GM21529 (cell line): Measurements from ENCODE around the gene KIAA1671.

Source experiments
- ATAC-seq: cut with Tn5 transposase; IDR thresholded peaks from one replicate; pipeline ENCODE4 v1.9.1; 2021; ENCODE audit not compliant: unreplicated experiment

Gene KIAA1671

DNA sequence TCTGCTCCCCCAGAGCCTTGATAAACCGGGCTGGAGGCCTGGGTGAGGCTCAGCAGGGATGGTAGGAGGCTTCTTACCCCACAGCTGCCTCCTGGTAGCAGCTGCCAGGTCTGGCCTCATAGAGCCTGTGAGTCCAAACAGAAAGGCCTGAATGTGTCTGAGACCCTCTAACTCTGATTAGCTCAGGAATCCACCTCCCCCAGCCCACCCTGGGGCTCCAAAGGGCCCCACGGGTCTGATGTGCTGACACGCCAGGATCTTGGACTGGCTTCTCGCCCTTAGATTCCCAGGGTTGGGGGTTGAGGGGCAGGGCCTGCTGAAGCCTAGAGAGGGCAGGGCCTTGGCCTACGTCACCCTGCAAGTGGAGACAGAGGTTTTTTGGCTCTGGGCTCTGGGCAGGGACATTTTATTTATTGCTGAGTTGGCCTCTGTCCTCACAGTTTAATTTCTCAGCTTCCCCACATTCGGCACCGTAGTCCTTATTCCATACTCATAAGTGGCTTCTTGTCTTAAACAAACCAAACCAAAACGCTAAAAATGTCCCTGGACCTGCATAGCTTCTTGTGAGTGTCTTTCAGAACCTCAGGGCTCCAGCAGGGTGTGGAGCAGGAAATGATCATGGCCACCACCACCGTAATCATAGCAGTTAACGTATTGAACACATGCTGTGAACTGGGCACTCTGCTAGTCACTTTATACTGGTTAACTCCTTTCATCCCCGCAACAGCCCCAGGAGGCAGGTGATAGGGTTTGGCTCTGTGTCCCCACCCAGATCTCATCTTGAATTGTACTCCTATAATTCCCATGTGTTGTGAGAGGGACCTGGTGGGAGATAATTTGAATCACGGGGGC, 25.1 kb downstream of the KIAA1671 start:
- ATAC-seq = no peak

GRCh38 chr22:24978308-24978707, 25.8 kb downstream of the KIAA1671 start:
- ATAC-seq = no peak

- ATAC-seq = no peak
Measured at GRCh38 chr22:24981066-24981465, 28.6 kb downstream of the KIAA1671 start.

- ATAC-seq = no peak
Measured at GRCh38 chr22:24981656-24982055, 29.1 kb downstream of the KIAA1671 start.

- no peak for ATAC-seq
Measured at GRCh38 chr22:24982301-24983056, 30.0 kb downstream of the KIAA1671 start.

GRCh38 chr22:24983151-24983550, 30.6 kb downstream of the KIAA1671 start:
- ATAC-seq = no peak

GRCh38 chr22:24984122-24984521, 31.6 kb downstream of the KIAA1671 start:
- ATAC-seq = no peak

GRCh38 chr22:24985826-24986214, 33.3 kb downstream of the KIAA1671 start:
- no peak for ATAC-seq

GRCh38 chr22:24986816-24987215, 34.3 kb downstream of the KIAA1671 start:
- no peak for ATAC-seq

- ATAC-seq = no peak
Measured at GRCh38 chr22:24989135-24989534, 36.6 kb downstream of the KIAA1671 start.

DNA sequence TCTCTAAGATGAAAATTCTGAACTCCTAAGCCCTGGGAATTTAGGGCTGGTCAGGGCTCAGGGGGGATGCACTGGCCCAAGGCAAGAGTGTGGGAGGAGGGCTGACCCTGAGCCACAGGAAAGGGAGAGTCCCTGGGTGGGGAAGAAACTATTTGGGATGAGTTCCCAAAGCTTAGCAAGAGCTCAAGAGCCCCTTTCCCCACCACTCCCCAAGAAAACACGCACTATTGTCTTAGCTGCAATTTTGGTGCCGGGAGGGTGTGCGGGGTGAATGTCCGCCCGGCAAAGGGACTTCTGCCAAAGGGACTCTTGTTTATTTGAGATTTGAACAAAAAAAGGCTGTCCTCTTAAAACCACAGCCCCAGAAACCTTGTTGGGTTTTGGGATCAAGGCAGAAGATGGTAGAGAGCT, 37.0 kb downstream of the KIAA1671 start:
- ATAC-seq = no peak

- no peak for ATAC-seq
Measured at GRCh38 chr22:24990344-24990905, 37.9 kb downstream of the KIAA1671 start.

DNA sequence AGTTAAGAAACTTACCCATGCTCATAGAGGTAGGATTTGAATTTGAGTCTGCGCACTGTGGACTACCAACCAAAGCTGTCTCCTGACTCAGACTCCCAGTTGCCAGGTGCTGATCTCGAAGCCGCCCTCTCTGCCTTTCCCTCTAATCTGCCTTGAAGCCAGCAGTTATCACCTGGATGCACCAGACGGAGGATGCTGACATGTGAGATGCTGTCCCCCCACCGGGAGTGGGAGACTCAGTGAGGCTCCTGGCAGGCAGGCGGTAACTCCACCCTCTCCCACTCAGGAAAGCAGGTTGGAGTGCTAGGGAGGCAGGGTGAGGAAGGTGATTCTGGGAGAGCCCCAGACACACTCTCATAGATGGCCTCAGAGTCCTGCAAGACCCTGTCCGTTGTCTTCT, 40.4 kb downstream of the KIAA1671 start:
- no peak for ATAC-seq

- ATAC-seq = no peak
Measured at GRCh38 chr22:24994070-24994763, 41.7 kb downstream of the KIAA1671 start.

- ATAC-seq = no peak
Measured at GRCh38 chr22:24995649-24996180, 43.2 kb downstream of the KIAA1671 start.

DNA sequence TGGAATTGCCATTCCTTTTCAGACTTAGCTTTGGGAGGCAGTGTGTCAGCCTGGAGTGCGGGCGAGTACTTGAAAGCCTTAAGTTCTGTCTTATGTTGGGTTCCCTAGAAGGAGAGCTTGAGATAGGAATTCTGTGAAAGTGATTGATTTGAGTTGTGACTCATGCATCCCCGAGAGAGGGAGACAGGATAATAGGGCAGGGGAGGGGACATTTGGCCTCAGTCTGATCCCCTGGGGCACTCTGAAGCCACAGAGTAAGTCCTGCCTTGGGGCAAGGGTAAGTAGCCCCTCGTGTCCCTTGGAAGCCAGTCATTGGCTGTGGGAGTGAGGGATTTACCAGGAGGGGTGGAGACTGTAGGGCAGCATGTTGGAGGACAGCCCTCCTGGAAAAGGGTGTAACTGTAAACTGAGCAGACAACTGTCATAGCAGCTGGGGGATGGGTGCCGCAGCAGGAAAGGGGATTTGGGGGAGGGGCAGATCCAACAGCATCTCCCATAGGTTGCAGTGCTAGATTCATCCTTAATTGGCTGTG, 44.0 kb downstream of the KIAA1671 start:
- no peak for ATAC-seq

GRCh38 chr22:24997023-24997422, 44.5 kb downstream of the KIAA1671 start:
- no peak for ATAC-seq

- ATAC-seq = no peak
Measured at GRCh38 chr22:25000686-25001085, 48.2 kb downstream of the KIAA1671 start.

DNA sequence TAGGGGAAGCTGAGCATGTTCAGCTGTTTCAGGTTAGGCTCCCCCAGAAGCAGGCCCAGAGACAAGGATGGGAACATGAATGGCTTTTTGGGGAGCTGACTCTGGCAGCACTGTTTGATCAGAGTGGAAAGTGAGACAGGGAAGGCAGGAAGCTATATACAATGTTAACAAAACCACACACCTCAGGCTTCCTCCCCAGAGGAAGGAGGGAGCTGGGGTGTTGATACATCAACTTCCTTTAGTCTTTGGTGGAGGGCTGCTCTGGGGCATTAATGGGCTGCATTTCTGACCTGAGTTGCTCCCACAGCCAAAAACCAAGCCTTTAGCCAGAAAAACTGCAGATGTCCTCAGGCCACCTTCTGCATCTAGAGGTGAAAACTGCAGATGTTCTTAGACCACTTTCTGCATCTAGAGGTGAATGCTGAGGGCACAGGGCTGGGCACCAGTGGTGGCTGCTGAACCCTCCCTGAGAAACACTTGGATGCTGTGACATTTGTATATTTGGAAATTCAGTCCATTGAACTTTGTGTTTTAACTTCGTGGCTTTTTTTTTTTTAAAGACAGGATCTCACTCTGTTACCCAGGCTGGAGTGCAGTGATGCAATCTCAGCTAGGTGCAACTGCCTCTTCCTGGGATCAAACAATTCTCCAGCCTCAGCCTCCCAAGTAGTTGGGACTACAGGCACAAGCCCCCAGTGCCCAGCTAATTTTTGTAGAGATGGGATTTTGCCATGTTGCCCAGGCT, 49.9 kb downstream of the KIAA1671 start:
- no peak for ATAC-seq

GRCh38 chr22:25006354-25006753, 53.8 kb downstream of the KIAA1671 start:
- ATAC-seq = no peak
